HK-2 (cell line): ENCODE data around the gene HLA-DOA.

Source experiments
- DNase-seq: peaks from one replicate; pipeline ENCODE4 v3.0.0-alpha.2; 2018; ENCODE audit not compliant: unreplicated experiment

The HLA-DOA gene

GRCh38 chr6:33008944-33009861, at the start of gene HLA-DOA:
Gene HLA-DOA (minus strand): TSS chr6:33009591.
- DNase-seq = no peak

- no peak for DNase-seq
Measured at GRCh38 chr6:33057222-33058150, 48.1 kb upstream of the HLA-DOA start.

GRCh38 chr6:33053230-33053629, 43.8 kb upstream of the HLA-DOA start:
- no peak for DNase-seq

- DNase-seq = no peak
Measured at GRCh38 chr6:33052627-33053026, 43.2 kb upstream of the HLA-DOA start.

GRCh38 chr6:33050014-33050810, 40.8 kb upstream of the HLA-DOA start:
- no peak for DNase-seq

- no peak for DNase-seq
Measured at GRCh38 chr6:33049323-33050013, 40.1 kb upstream of the HLA-DOA start.

- DNase-seq = no peak
Measured at GRCh38 chr6:33040157-33040556, 30.8 kb upstream of the HLA-DOA start.

- no peak for DNase-seq
Measured at GRCh38 chr6:33036535-33036934, 27.1 kb upstream of the HLA-DOA start.

- DNase-seq = no peak
Measured at GRCh38 chr6:33034554-33034953, 25.2 kb upstream of the HLA-DOA start.

- DNase-seq = no peak
Measured at GRCh38 chr6:33030245-33030644, 20.9 kb upstream of the HLA-DOA start.

GRCh38 chr6:33029328-33030184, 20.2 kb upstream of the HLA-DOA start:
- no peak for DNase-seq

GRCh38 chr6:33028220-33028849, 18.9 kb upstream of the HLA-DOA start:
- DNase-seq = no peak

GRCh38 chr6:33024521-33024920, 15.1 kb upstream of the HLA-DOA start:
- no peak for DNase-seq

GRCh38 chr6:33023536-33023935, 14.1 kb upstream of the HLA-DOA start:
- no peak for DNase-seq

GRCh38 chr6:33021917-33022316, 12.5 kb upstream of the HLA-DOA start:
- no peak for DNase-seq

- no peak for DNase-seq
Measured at GRCh38 chr6:33019372-33019771, 10.0 kb upstream of the HLA-DOA start.

GRCh38 chr6:33018904-33019303, 9.5 kb upstream of the HLA-DOA start:
- no peak for DNase-seq

- DNase-seq = no peak
Measured at GRCh38 chr6:33018418-33018817, 9.0 kb upstream of the HLA-DOA start.

GRCh38 chr6:33017694-33018353, 8.4 kb upstream of the HLA-DOA start:
- no peak for DNase-seq
